Common myeloid progenitor, CD34-positive (primary cell): ENCODE data around the gene TCEAL9.

ENCODE experiments used
- CTCF ChIA-PET: fragments of 350-600 bp; sonication (Branson Sonifier 250); formaldehyde crosslinking; loops from one replicate; lab custom pipeline; 2021; ENCODE audit warnings: antibody characterized with exemption; lab: Charles Lee
- POLR2A ChIA-PET: fragments of 350-600 bp; sonication (Branson Sonifier 250); formaldehyde crosslinking; loops from one replicate; lab custom pipeline; 2021; ENCODE audit warnings: antibody characterized with exemption; lab: Charles Lee
- DNase-seq, 3 donors: peaks; one replicate each; pipeline versions ENCODE4 v3.0.0 to v3.0.0-alpha.2; 2013
- H3K27ac ChIP-seq, 2 experiments: 1 replicate in 1 of 2; 2 replicates in 1 of 2; pipeline ENCODE4 v1.7.0; 2013; ENCODE audit warnings: inconsistent platforms in 2 of 2, low read length in 2 of 2, mild to moderate bottlenecking in 2 of 2, low read depth in 1 of 2, moderate library complexity in 1 of 2; ENCODE audit not compliant: severe bottlenecking in 2 of 2, insufficient read depth in 1 of 2, poor library complexity in 1 of 2
- H3K27me3 ChIP-seq, 5 experiments: replicated peaks in 2 of 5; 1 replicate in 3 of 5; 2 replicates in 2 of 5; pipeline versions ENCODE4 v1.6.1 to v1.7.0; 2013; ENCODE audit warnings: low read length in 4 of 5, mild to moderate bottlenecking in 2 of 5, moderate library complexity in 2 of 5, inconsistent platforms in 1 of 5; ENCODE audit not compliant: insufficient read depth in 5 of 5, control insufficient read depth in 4 of 5
- H3K36me3 ChIP-seq, 4 experiments: 1 replicate in 2 of 4; 2 replicates in 2 of 4; pipeline versions ENCODE4 v1.6.1 to v1.7.0; 2013; ENCODE audit warnings: low read length in 3 of 4, control low read depth in 1 of 4, mild to moderate bottlenecking in 1 of 4; ENCODE audit not compliant: control insufficient read depth in 4 of 4, insufficient read depth in 4 of 4
- H3K4me1 ChIP-seq, 4 experiments: 1 replicate in 3 of 4; 2 replicates in 1 of 4; pipeline versions ENCODE4 v1.6.1 to v1.7.1; 2013; ENCODE audit warnings: low read length in 3 of 4, mild to moderate bottlenecking in 3 of 4, control low read depth in 1 of 4, inconsistent platforms in 1 of 4, moderate library complexity in 1 of 4; ENCODE audit not compliant: control insufficient read depth in 4 of 4, insufficient read depth in 4 of 4; ENCODE audit errors: control extremely low read depth in 1 of 4
- H3K4me3 ChIP-seq, 7 experiments: 1 replicate in 4 of 7; 2 replicates in 3 of 7; pipeline versions ENCODE4 v1.5.1 to v1.7.0; 2013; ENCODE audit warnings: mild to moderate bottlenecking in 7 of 7, low read length in 6 of 7, moderate library complexity in 6 of 7, inconsistent platforms in 2 of 7, low read depth in 2 of 7, control low read depth in 1 of 7; ENCODE audit not compliant: insufficient read depth in 4 of 7, control insufficient read depth in 1 of 7; ENCODE audit errors: extremely low read depth in 1 of 7
- H3K9me3 ChIP-seq, 5 experiments: 1 replicate in 4 of 5; 2 replicates in 1 of 5; pipeline versions ENCODE4 v1.6.1 to v1.7.1; 2013; ENCODE audit warnings: low read length in 4 of 5, mild to moderate bottlenecking in 2 of 5, inconsistent platforms in 1 of 5, low read depth in 1 of 5, moderate library complexity in 1 of 5; ENCODE audit not compliant: control insufficient read depth in 4 of 5, insufficient read depth in 2 of 5; ENCODE audit errors: control extremely low read depth in 1 of 5
- WGBS: methylation state at CpG from one replicate; pipeline ENCODE4 v1.1.5; 2013; ENCODE audit not compliant: insufficient coverage; 5-methylcytosine and 5-hydroxymethylcytosine counted together

TCEAL9 gene

GRCh38 chrX:103372886-103373285 lies 16.6 kb downstream of the TCEAL9 start:
- Histone ChIP-seq H3K27me3 (no peaks in the 10 kb centered on the region), H3K36me3 (no peaks in the 10 kb centered on the region)
- CTCF ChIA-PET: no interaction called here

GRCh38 chrX:103373581-103373980 lies 17.3 kb downstream of the TCEAL9 start:
- H3K27ac ChIP-seq: no peak overlapping the region
- POLR2A ChIA-PET: no interaction called here
- H3K4me3 ChIP-seq: no peak overlapping the region
- no peak for DNase-seq
- no peaks in the 10 kb centered on the region for H3K9me3 ChIP-seq
- no peaks in the 10 kb centered on the region for H3K36me3 ChIP-seq
- CTCF ChIA-PET: interaction anchor here (1.0 kb wide), 1 partner anchor 32 kb away, joined by 4 read pairs; no protein-coding TSS in a partner anchor
- H3K4me1 ChIP-seq: peaks cover 0 to 13% (median 5%) of the 10 kb centered on the region in 4 experiments
- no peaks in the 10 kb centered on the region for H3K27me3 ChIP-seq
- 79% methylated on average over 2 of the region's 3 CpGs for WGBS

More at GRCh38 chrX:103372886-103373285, 16.6 kb downstream of the TCEAL9 start:
- no peak for DNase-seq
- POLR2A ChIA-PET: no interaction called here
- no peak overlapping the region for H3K4me3 ChIP-seq
- H3K4me1 ChIP-seq: peaks cover 0 to 18% (median 6%) of the 10 kb centered on the region in 4 experiments
- 76% methylated on average over 2 of the region's 2 CpGs for WGBS
- no peaks in the 10 kb centered on the region for H3K9me3 ChIP-seq
- no peak overlapping the region for H3K27ac ChIP-seq

- Histone ChIP-seq H3K4me3 (peak within 1 kb of the TSS; percentile 55 to 83 (median 71)), H3K27ac (peak within 1 kb of the TSS in 1 of 2 experiments; percentile 58), H3K4me1 (peaks cover 0 to 10% (median 4%) of the 10 kb centered on the region in 4 experiments), H3K36me3 (no peaks in the 10 kb centered on the region), H3K27me3 (no peaks in the 10 kb centered on the region), H3K9me3 (no peaks in the 10 kb centered on the region)
- 38% methylated on average over 24 of the region's 62 CpGs for WGBS
- ChIA-PET CTCF (interaction anchor here (0.9 to 1.5 kb wide), 2 partner anchors 9 to 121 kb away, joined by 3 to 4 read pairs; partner anchors contain the start of gene TCEAL8), POLR2A (no interaction called here)
- peak; percentile 77 to 96 (median 91) for DNase-seq
Measured at GRCh38 chrX:103376118-103376978, 20.0 kb downstream of the TCEAL9 start, which contains the start of gene BEX3. Gene BEX3, plus strand, starts transcription at chrX:103376538. Its CDS starts 984 bp downstream, at chrX:103377522.

GRCh38 chrX:103376979-103377324 lies 20.6 kb downstream of the TCEAL9 start:
- H3K4me3 ChIP-seq: peak overlapping the region in 6 of 7 experiments; percentile 46 to 83 (median 63)
- ChIA-PET POLR2A (no interaction called here), CTCF (no interaction called here)
- no peaks in the 10 kb centered on the region for H3K36me3 ChIP-seq
- H3K9me3 ChIP-seq: no peaks in the 10 kb centered on the region
- DNase-seq: peak in 1 of 3 donors; percentile 15
- H3K4me1 ChIP-seq: peaks cover 0 to 10% (median 4%) of the 10 kb centered on the region in 4 experiments
- peak overlapping the region in 1 of 2 experiments; percentile 58 for H3K27ac ChIP-seq
- WGBS: 60% methylated on average over 2 of the region's 19 CpGs
- no peaks in the 10 kb centered on the region for H3K27me3 ChIP-seq

GRCh38 chrX:103378990-103379389 lies 22.7 kb downstream of the TCEAL9 start:
- peak in 1 of 3 donors; percentile 11 for DNase-seq
- WGBS: 68% methylated on average over 2 of the region's 2 CpGs
- peaks cover 0 to 10% (median 4%) of the 10 kb centered on the region in 4 experiments for H3K4me1 ChIP-seq
- no peaks in the 10 kb centered on the region for H3K36me3 ChIP-seq
- ChIA-PET CTCF (no interaction called here), POLR2A (no interaction called here)
- H3K27me3 ChIP-seq: no peaks in the 10 kb centered on the region
- H3K9me3 ChIP-seq: no peaks in the 10 kb centered on the region
- no peak overlapping the region for H3K4me3 ChIP-seq
- H3K27ac ChIP-seq: no peak overlapping the region

- Histone ChIP-seq H3K9me3 (no peaks in the 10 kb centered on the region), H3K4me3 (no peak overlapping the region), H3K27ac (no peak overlapping the region), H3K36me3 (no peaks in the 10 kb centered on the region), H3K27me3 (no peaks in the 10 kb centered on the region), H3K4me1 (no peaks in the 10 kb centered on the region)
- peak in 2 of 3 donors; percentile 31 to 55 for DNase-seq
- ChIA-PET CTCF (no interaction called here), POLR2A (no interaction called here)
- WGBS: 100% methylated on average over 1 of the region's 1 CpG
Measured at GRCh38 chrX:103382877-103383276, 26.6 kb downstream of the TCEAL9 start.

- H3K4me1 ChIP-seq: no peaks in the 10 kb centered on the region
- POLR2A ChIA-PET: no interaction called here
- WGBS: 83% methylated on average over 1 of the region's 2 CpGs
- H3K27me3 ChIP-seq: no peaks in the 10 kb centered on the region
- CTCF ChIA-PET: no interaction called here
- no peaks in the 10 kb centered on the region for H3K9me3 ChIP-seq
- no peak overlapping the region for H3K27ac ChIP-seq
- no peaks in the 10 kb centered on the region for H3K36me3 ChIP-seq
- DNase-seq: no peak
- no peak overlapping the region for H3K4me3 ChIP-seq
Measured at GRCh38 chrX:103384672-103385071, 28.4 kb downstream of the TCEAL9 start.
